Mesenteric fat pad (tissue), 1 donor: ENCODE results near the gene HLA-DRB5. TPM values are rescaled to one million over a fixed set of nuclear protein-coding genes. Genes with fewer than 3 reads are reported as not detected.
"Not testable (repeated sequence)": the region's sequence is repeated elsewhere in the genome, so short reads cannot be mapped to it uniquely, and the experiment has no call there.

Experiments used
- DNase-seq: peaks from one replicate; pipeline ENCODE4 v3.0.0-alpha.2; 2020; ENCODE audit warnings: low spot score
- long read RNA-seq: library from polyadenylated mRNA; unstranded; transcript quantifications from one replicate; pipeline ENCODE4 v2.0.0, GENCODE V29; 2020
- total RNA-seq: library from RNA; stranded (reverse); fragmentation: NEBNext Ultra II Directional; extraction: Animal tissue kit (Norgen Biotek cat#: 25700); gene quantifications from one replicate; pipeline ENCODE4 v1.2.1, GENCODE V29; 2021
- donor health status: DM: yes; HTN: yes; CAD: no.

HLA-DRB5 gene
- total RNA-seq = 118 TPM
- long read RNA-seq, transcript HLA-DRB5-201 (6 exons, 1,260 nt) = major isoform, 352 of 379 reads
- long read RNA-seq, partial matches to known transcripts = 10 of 379 reads
- long read RNA-seq, other reads (novel, unspliced or antisense) = 17 of 379 reads

DNA sequence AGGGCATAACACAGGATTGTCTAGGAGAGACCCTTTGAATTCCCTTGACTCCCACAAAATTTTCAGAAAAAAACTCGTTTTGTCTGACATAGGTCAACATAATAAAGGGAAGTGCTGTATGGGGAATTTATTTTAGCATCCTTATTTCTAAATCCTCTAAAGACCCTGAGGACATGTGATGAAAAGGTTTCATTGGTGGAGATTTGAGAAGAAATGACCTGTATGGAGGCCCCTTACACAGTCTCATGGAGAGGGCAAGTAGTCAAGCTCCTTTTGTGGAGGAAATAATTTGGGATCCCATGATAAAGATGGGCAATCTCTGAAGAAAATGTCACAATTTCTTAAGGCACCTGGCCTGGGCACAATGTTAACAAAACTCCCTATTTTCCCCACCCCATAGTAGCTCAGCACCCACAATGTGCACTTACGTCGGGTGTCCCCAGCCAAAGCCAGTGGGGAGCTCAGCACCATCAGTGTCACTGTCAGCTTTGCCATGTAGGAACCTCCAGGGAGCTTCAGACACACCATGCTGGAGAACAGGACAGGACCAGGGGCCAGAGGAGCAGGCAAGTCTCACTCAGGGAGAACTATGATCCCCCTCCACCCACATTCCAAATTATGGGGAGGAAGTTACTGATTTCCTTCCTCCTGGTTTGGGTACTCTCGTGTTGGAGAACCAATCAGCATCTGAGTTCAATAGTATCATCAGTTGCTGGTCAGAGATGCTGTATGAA, at the start of gene HLA-DRB5:
TSS of gene HLA-DRB5 (minus strand) at position 591 of the 734 bp plus-strand sequence. CDS start at position 528, 63 bp downstream.
- no peak for DNase-seq

- DNase-seq = no peak
These were observed 48.9 kb upstream of the HLA-DRB5 start for GRCh38 chr6:32578962-32579361.

GRCh38 chr6:32577493-32577892, 47.4 kb upstream of the HLA-DRB5 start:
- DNase-seq = not testable (repeated sequence)

GRCh38 chr6:32576250-32576649, 46.2 kb upstream of the HLA-DRB5 start:
- DNase-seq = no peak

DNA sequence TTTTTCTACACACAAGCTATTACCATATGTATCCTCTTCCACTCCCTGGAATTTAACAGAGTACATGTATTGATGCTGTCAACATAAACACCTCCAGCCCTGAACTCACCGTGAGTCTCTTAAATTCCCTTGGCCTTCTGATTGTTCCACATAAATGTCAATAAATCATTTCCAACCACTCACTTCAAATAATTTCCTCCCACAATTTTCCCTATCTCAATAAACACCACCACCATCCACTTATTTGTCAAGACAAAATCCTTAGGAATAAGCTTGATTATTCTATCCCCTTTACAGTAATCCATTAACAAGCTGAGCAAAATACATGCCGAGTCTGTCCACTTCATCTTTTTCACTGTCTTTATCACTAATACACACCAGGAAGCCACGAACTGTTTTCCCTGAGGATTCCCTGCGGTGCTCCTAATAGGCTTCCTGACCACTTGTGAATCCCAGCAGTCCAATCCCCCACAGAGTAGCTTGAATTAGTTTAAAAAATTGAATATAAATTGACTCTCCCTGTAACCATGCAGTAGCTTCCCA, 40.3 kb upstream of the HLA-DRB5 start:
- DNase-seq = no peak

- no peak for DNase-seq
These were observed 38.5 kb upstream of the HLA-DRB5 start for GRCh38 chr6:32568561-32568960.

- no peak for DNase-seq
These were observed 36.9 kb upstream of the HLA-DRB5 start for GRCh38 chr6:32566957-32567356.

DNA sequence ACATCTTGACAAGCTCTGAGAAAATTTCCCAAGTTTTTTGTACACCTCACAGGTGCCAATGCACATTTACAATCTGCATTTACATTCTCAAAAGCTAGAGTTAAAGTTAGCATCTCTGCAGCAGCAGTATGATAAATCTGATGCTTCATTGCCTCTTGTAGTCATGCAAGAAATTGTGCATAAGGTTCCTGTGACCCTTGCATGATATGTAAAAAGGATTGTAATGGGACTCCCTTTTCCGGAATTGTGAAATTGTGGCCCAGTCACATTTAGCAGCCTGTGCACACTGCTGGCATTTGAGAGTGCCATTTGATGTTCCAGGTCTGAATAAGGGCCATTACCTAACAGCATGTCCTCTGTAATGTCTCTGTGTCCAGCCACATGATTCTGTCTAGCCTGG, 35.4 kb upstream of the HLA-DRB5 start:
- no peak for DNase-seq

DNA sequence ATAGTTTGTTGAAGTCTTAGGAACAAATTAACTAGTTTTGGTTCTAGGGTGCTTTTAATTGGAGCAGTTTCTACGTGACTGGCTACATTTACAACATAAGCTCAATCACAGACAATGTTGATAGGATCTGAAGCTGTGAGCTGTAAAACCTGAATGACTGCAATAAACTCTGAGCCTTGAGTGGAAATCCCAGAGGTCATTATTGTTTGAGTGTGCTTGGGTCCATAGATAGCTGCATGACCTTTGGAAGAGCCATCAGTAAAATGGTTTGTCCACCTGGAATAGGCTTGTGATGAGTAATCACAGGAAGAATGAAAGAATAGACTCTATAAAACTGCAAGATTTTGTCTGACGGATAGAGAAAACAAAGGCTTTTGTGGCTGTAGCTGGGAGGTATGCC, 32.9 kb upstream of the HLA-DRB5 start:
- DNase-seq = no peak

- no peak for DNase-seq
These were observed 29.7 kb upstream of the HLA-DRB5 start for GRCh38 chr6:32559747-32560146.

GRCh38 chr6:32558426-32559057, 28.5 kb upstream of the HLA-DRB5 start:
- DNase-seq = no peak

DNA sequence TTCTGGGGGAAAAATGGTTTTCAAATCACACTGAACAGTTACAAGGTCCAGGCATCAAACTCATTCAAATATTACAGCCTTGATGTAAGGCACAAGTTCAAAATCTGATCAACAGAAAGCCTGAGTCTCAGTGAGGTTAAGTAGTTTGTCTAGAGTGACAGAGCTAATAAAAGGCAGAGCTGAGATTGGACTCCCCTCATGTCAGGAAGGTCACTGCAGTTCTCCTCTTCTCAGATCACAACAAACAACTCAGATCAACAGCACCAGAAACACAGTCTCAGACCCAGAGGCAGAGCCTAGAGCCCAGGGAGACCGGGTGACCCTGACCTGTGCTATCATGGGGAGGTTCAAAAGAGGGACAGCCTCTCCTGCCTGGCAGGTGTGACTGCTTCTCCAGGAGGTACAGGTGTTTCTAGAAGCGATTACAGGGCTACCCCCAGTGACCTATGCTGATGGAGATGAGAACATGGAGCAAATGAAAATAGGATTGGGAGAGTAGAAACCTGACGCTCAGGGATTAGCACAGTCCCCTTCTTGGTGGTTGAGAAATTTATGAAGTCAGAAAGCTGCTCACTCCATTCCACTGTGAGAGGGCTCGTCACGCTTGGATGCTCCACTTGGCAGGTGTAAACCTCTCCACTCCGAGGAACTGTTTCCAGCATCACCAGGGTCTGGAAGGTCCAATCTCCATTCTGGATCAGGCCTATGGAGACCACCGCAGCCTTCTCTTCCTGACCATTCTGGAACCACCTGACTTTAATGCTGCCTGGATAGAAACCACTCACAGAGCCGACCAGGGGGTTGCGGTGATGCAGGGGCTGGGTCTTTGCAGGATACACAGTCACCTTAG, 24.3 kb upstream of the HLA-DRB5 start:
- no peak for DNase-seq

- no peak for DNase-seq
These were observed 23.1 kb upstream of the HLA-DRB5 start for GRCh38 chr6:32553037-32553742.

- DNase-seq = no peak
These were observed 21.3 kb upstream of the HLA-DRB5 start for GRCh38 chr6:32551410-32551809.

- no peak for DNase-seq
These were observed 9.8 kb upstream of the HLA-DRB5 start for GRCh38 chr6:32539839-32540238.

GRCh38 chr6:32530431-32530793, 325 bp upstream of the HLA-DRB5 start:
- not testable (repeated sequence) for DNase-seq

DNA sequence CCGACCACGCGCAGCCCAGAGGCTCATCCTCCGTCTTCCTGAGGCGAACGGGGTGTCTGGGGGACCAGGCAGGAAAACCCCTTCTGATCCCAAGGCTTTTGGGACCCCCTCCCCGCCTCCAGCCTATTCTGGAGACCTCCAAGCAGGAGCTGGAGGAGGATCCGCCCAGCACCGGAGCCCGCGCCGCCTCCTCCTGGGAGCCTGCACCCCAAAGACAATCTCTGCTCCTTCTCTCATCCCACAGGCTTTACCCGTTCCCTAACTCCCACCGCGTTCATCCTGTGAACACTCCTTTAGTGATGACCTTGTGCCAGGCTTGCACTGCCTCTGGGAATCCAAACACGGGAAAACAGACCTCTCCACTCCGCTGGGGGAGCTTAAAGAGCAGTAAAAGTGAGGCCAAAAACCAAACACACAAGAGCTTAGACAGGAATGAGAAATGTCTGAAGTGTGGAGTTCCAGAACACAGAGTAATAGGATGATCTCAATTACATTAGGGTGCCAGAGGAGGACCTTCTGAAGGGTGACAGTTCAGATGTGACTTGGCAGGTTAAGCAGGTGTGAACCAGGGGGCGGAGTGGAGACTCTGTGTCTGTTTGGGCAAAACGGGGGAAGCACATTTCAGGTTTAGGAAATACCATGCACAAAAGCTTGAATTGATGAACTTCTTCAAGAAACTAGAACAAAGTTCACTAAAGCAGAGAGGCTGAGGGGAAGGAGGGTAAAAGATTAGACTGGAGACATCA, 7.6 kb downstream of the HLA-DRB5 start:
- DNase-seq = no peak

DNA sequence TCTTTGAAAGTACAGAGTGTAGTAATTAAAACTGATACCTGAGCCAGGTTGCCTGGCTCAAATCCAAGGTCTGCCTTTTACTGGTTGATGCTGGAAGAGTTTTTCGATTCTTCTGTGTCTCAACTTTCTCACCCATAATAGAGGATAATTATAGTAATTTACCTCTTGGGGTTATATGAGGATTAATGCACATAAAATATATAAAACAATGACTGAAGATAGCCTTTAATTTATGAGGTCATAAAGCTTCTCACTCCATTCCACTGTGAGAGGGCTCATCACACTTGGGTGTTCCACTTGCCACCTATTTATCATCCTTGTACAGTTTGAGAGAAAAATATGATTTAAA, 10.2 kb downstream of the HLA-DRB5 start:
- DNase-seq = no peak

DNA sequence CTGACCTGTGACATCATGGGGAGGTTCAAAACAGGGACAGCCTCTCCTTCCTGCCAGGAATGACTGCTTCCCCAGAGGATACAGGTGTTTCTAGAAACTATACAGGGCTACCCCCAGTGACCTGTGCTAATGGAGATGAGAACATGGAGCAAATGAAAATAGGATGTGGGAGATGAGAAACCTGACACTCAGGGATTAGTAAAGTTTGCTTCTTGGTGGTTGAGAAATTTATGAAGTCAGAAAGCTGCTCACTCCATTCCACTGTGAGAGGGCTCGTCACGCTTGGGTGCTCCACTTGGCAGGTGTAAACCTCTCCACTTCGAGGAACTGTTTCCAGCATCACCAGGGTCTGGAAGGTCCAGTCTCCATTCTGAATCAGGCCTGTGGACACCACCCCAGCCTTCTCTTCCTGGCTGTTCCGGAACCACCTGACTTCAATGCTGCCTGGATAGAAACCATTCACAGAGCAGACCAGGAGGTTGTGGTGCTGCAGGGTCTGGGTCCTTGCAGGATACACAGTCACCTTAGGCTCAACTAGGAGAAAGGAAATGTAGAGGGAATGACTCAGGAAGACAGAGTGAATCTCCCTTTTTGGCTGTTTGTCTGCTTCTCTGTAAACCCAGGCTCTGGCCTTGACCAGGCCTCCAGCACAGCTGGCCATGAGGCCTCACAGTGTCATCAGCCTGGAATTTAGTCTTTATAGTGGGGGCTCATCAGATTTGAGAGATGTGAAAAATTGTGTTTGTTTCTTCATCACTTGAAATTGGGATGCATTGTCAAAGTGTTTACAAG, 10.8 kb downstream of the HLA-DRB5 start:
- DNase-seq = no peak
